ENCODE measurements around the gene WWC2.

DNA sequence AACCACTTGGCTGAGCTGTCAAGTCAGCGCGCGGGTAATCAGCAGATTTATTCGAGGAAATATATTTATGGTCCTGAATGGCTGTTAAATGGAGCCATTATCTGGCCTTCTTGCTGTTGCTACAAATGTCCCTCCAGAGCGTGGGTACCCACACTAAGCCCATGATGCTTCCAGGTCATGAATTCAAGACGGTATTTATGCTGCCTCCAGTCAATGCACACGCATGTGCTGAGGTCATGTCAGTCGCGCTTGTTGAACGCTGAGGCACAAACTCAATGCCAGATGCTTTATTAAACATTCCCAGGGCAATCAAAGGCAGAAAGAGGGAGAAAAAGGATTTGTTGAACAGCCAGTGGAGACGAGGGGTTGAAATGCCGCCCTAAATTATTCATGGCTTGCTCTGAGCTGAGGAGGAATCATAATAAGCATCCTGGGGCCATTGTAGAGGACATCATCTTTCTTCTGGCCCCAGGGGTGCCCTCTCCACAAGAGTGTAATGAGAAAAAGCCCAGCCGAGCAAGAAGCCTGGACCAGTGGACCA, 259.2 kb downstream of the WWC2 start:
- TF ChIP-seq POLR2A (IDR thresholded peaks at IDR 0.05): no peak
- TF ChIP-seq, protein P1, sequence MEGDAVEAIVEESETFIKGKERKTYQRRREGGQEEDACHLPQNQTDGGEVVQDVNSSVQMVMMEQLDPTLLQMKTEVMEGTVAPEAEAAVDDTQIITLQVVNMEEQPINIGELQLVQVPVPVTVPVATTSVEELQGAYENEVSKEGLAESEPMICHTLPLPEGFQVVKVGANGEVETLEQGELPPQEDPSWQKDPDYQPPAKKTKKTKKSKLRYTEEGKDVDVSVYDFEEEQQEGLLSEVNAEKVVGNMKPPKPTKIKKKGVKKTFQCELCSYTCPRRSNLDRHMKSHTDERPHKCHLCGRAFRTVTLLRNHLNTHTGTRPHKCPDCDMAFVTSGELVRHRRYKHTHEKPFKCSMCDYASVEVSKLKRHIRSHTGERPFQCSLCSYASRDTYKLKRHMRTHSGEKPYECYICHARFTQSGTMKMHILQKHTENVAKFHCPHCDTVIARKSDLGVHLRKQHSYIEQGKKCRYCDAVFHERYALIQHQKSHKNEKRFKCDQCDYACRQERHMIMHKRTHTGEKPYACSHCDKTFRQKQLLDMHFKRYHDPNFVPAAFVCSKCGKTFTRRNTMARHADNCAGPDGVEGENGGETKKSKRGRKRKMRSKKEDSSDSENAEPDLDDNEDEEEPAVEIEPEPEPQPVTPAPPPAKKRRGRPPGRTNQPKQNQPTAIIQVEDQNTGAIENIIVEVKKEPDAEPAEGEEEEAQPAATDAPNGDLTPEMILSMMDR (IDR thresholded peaks at IDR 0.05): no peak

Data from uterus (tissue), 2 donors.